Measurements from ENCODE around the gene LONRF2.
A peak's percentile ranks its signal among the peaks of the same experiment; 100 is the strongest.

LONRF2 gene

GRCh38 chr2:100299548-100299947, 22.8 kb downstream of the LONRF2 start:
- no peak for DNase-seq

GRCh38 chr2:100297511-100297910, 24.8 kb downstream of the LONRF2 start:
- no peak for DNase-seq

DNA sequence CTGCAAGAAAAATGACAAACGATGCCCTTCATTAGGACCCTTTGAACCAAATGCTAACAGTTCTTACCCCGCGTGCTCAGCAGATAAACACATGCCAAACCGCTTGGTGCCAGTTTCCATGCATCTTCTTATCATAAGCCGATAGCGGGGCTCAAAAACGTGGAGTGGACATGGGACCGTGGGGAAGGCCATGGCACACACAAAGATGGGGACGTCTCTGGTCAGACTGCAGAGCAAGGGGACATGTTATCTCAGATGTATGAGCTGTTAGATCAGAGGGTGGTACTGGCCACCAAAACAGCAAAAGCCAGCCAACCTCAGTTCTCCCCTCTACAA, 28.2 kb downstream of the LONRF2 start:
- DNase-seq, result no peak

- DNase-seq, result no peak
Observed at GRCh38 chr2:100293341-100294161, 28.8 kb downstream of the LONRF2 start.

DNA sequence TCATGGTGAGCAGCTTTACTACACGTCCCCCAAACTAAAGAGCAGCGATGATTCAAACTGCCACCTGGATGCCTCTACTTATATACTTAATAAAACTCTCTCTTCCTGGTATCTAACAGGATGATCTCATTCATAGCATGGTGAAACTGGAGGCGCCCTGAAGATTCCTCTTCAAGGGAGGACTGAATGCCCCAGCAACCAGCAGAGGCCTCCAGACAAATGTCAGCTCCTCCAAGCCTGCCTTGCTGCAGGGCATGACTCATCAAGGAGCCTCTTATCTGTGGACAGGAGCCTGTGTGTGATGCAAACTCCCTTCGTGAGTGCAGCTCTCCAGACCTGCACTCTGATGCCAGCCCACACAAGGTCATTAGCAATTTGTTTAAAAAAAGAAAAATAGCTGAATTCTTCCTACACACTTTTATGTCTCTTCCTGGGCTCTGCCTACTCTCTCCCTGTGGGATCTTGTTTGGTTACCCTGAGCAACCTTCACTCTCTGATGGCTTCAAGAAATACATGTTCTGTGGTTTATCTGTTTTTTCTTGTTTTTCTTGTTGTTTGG, 30.2 kb downstream of the LONRF2 start:
- DNase-seq, result no peak

DNA sequence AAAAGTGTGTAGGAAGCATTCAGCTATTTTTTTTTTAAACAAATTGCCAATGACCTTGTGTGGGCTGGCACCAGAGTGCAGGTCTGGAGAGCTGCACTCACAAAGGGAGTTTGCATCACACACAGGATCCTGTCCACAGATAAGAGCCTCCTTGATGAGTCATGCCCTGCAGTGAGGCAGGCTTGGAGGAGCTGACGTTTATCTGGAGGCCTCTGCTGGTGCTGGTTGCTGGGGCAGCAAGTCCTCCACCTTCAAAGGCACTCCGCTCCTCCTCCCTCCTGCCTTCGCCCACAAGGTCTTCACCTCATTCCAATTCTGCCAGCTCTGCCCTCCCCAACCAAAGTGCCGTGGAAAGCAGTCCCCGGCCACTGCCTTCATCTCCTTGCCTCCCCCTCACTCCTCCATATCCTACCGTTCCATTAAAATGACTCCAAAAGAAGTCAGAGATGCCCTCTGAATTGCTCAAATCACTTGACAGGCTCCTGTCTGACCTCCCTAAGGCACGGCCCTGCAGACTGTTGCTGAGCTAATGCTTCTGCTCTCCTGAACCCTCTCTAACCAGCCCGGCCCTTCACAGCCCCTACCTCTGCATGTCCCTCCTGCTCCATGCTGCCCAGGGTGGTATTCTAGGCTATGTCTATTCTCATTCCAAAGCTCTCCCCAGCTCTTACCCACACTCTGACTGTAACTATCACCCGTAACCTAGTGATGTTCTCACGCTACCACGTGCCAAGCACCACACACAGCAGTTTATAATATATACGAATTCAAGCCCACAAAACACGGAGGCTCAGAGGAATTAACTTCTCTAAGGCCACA, 30.9 kb downstream of the LONRF2 start:
- peak; percentile 20 for DNase-seq

GRCh38 chr2:100290718-100291151, 31.6 kb downstream of the LONRF2 start:
- DNase-seq, result no peak

- DNase-seq, result no peak
Observed at GRCh38 chr2:100289020-100289419, 33.3 kb downstream of the LONRF2 start.

GRCh38 chr2:100286318-100286717, 36.0 kb downstream of the LONRF2 start:
- DNase-seq, result no peak

- DNase-seq, result no peak
Observed at GRCh38 chr2:100285691-100286090, 36.6 kb downstream of the LONRF2 start.

DNA sequence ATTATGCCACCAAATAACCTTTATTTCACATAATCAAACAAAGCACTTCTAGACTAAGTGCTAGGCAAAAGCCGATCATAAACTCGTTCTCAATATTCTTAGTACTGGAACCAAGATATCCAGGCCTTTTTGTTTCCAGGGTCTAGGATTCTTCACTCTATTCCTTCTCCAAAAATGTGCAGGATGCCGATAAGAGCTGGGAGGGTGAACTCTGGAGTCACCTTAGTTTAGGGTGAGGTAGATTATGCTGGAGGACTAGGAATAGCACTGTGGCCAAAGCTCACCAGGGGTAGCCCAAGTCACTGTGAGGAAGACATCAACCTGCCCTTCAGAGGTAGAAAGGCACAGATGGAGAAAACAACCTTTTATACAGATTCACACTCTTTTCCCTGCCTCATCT, 37.3 kb downstream of the LONRF2 start:
- DNase-seq, result no peak

DNA sequence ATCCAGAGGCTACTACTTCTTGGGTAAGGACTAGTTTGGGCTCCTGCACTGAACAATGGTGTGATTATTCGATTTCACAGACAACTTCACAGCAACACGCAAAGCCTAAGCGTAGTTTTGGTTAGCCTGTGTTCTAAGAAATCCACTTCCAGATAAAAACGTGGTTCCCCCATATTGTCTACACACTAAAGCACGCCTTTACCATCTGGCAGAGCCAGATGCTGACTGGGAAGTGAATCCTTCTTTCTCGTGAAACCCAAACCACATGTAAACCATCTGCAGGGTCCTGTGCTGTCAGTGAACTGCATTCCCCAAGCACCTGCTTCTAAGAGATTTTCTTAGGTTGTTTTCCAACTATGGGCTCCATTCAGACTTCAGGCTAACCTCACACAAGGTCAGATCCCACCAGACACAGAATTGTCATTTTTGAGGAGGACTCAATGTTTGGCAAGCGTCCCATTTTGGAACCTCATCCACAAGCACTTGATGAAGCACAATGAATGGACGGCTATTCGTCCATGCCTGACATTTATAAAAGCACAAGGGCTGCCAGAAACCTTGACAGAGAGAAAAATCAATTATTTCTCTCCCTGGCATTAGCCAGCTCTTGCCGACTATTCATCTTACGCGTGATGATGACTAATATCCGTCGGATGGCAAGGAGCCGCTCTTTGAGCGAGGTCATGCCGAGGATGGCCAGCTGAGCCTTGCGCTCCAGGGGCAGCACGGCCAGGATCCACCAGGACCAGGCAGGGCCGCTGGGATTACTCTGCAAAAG, 38.4 kb downstream of the LONRF2 start:
- peak; percentile 76 for DNase-seq

- DNase-seq, result no peak
Observed at GRCh38 chr2:100281521-100282438, 40.5 kb downstream of the LONRF2 start.

DNA sequence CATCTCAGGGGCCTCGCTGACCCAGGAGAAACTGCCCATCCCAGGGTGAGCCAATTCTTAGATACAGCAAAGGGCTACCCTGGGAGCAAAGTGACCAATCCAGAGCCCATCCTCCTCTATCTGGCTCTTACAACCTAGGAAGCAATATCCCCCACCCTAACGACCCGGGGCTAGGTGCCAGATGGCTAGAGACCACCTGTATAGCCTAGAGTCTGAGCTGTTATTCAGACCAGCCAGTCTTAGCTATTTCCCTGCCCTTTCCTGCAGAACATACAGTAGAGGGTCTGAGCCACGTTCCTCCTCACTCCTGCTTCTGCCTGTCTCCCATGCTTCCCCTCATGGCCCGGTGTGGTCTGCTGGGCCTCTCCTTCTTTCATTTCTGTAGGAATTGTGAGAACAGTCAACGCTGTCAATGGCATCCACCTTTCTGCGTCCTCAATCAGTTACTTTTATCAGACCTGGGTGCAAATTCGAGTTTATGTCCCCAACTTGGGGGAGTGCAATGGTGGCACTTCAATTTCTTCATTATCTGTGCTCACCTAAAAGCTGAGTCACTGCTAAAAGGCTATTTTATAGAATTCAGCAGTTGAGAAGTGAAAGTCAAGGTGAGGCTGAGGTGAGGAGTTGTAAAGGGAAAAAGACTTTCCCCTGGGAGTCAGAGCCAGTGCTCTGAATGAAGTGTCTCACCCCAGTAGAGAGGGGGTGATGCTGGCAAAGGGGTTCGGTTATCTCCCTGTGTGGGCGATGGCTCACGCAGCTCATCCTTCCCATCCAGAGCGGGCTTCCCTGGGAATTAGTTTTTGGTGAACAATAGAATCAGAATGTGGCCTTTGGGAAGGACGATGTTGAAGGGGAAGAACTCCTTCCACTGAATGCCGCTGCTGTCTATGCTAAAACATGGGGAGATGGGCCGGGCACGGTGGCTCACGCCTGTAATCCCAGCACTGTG, 42.4 kb downstream of the LONRF2 start:
- DNase-seq, result no peak

DNA sequence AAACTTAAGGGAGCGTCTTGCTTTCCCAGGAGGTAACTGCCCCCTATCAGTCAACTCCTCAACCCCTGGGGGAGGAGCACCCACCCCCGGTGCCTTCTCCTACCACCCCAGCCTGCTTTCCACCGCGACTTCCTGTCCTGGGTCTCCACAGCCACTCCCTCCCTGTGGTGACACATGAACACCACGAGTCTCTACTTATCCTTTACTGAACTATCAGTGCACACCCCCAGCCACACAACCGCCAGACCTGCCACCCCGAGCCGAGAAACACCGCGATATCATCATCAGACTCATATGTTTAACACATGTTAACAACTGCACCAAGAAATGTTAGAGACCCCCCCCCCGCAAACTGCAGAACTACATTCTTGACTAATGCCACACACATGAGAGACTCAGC, 43.3 kb downstream of the LONRF2 start:
- DNase-seq, result no peak

DNA sequence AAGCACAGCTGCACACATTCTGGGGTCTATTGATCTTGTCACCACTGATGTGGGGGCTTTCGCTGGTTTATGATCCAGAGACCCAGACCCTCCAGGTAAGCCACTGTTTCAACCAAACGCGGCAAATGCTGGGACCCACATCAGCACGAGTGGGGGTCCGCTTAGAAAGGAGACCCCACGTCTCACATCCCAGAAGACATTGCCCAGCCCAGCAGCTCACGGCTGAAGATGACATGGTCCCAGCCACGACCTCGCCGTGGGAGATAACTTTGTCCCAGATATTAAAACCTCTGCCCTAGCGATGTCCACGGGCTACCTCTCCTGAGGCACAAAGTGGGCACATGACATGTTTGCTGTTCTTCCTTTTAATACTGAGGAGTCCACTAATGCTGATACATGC, 43.8 kb downstream of the LONRF2 start:
- no peak for DNase-seq

DNA sequence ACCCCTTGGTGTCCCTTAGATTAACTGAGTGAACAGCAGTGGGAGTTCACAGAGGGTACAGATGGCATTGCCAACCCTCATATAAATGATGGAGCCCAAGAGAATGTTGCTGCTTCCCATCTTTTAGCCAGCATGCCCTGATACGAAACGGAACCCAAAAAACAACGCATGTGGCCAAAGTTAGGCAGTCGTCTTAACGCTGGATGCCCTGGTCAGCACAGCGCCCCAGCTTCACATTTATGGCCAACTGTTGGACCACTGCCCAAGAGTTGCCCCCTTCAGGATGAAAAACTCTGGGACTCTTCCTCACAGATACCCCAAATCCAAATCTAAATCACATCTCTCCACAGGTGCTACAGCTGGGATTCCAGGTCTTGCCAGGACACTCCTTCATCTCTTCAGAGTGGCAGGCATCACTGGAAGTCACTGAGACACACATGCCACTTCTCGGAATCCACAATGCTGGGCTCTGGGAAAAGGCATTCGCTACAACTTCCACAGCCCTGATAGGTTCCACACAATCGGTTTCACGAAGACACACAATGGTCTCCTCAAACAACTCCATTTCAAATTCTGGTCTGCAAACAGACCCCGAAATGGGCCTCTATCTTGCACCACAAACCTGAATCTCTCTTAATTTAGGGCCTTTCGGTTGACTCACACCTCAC, 44.6 kb downstream of the LONRF2 start:
- DNase-seq, result no peak

GRCh38 chr2:100276716-100277115, 45.6 kb downstream of the LONRF2 start:
- DNase-seq, result no peak

DNA sequence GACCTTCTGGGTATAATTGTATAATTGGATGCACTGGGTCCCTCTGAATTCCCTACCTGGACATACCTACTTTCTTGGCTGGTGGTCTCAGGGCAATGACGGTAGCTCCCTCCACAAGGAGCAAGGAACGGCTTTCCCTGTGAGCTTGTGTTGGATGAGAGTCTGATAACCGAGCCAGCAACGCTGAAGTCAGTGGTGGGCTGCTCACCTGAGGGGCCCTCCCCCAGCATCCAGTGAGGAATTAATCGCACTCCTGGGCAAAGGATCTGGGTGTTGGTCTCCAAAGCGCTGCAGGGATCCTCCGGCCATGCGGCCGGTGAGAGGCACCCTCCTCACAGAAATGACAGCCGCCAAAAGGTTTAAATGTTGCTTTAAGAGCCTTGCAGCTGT, 47.1 kb downstream of the LONRF2 start:
- no peak for DNase-seq

DNA sequence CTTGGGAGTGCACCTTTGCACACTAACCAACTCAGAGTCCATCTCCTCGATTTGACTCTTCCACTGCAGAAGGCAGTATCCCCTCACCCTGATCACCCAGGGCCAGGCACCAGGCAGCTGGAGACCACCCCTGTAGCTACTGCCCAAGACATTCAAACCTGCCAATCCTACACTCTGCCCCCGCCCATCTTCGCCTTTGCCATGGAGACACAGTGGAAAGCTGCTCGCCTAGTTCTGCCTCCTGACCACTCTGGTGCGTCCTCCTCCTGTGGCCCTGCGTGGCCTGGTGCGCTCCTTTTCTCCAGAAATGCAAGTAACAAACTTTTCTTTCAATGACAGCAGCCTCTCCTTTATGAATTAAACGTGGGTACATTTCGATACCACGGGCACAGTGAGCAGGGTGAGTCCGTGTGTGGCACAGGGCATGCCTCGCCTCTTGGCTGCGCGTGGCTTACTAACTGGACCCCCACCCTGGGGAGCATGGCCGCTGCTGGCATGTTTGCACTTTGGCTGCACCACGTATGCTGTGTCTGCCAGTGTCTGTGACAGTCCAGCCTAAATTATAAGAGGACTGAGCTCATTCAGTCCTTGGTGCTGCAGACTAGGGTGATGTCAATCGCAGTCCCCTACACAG, 47.6 kb downstream of the LONRF2 start:
- no peak for DNase-seq

Measured in DMS 273 treated with DMSO at 0.1 percent for 48 hours (cell line).